IMR-90 (cell line): ENCODE measurements around the gene RBFOX1. TPM values are rescaled to one million over a fixed set of nuclear protein-coding genes. Genes with fewer than 3 reads are reported as not detected.

ENCODE experiments used
- ATAC-seq: fragments of 200-7000 bp; cut with Tn5 transposase; 2 replicates; pipeline ENCODE4 v1.9.1; 2020; ENCODE audit warnings: low read depth, mild to moderate bottlenecking, moderate library complexity
- BruUV-seq: library from RNA; stranded (reverse); fragments of 400-500 nt; replicated peaks from 2 replicates; lab custom pipeline; 2021; lab: Mats Ljungman, UMichigan
- CTCF ChIA-PET: fragments of 300-600 bp; formaldehyde crosslinking; extraction: SDS; loops from one replicate; lab custom pipeline; 2021; ENCODE audit warnings: antibody characterized with exemption; lab: Yijun Ruan, JAX
- POLR2A ChIA-PET: fragments of 300-600 bp; sonication (Branson Sonifier 250); formaldehyde crosslinking; loops from one replicate; lab custom pipeline; 2022; ENCODE audit warnings: antibody characterized with exemption; ENCODE audit not compliant: unreplicated experiment; lab: Charles Lee
- DNase-seq: peaks from one replicate; pipeline ENCODE4 v3.0.0; 2013
- H2AFZ ChIP-seq: replicated peaks from 2 replicates; pipeline ENCODE3; 2013; ENCODE audit warnings: low read length, mild to moderate bottlenecking; ENCODE audit not compliant: poor library complexity
- H2AK5ac ChIP-seq: 2 replicates; pipeline ENCODE4 v1.6.1; 2013; ENCODE audit warnings: low read depth, low read length, inconsistent platforms
- H2AK9ac ChIP-seq: replicated peaks from 2 replicates; pipeline ENCODE3; 2013; ENCODE audit warnings: mild to moderate bottlenecking, low read depth, low read length, moderate library complexity; ENCODE audit not compliant: poor library complexity
- H2BK120ac ChIP-seq: 2 replicates; pipeline ENCODE4 v1.6.1; 2013; ENCODE audit warnings: low read depth, low read length, inconsistent platforms
- H2BK15ac ChIP-seq: 3 replicates; pipeline ENCODE4 v1.6.1; 2013; ENCODE audit warnings: low read depth, low read length, inconsistent platforms
- H2BK20ac ChIP-seq: 2 replicates; pipeline ENCODE4 v1.6.1; 2013; ENCODE audit warnings: low read depth, mild to moderate bottlenecking, inconsistent platforms, low read length, moderate library complexity
- H2BK5ac ChIP-seq: 2 replicates; pipeline ENCODE4 v1.6.1; 2013; ENCODE audit warnings: mild to moderate bottlenecking, low read depth, low read length, inconsistent platforms; ENCODE audit not compliant: poor library complexity, severe bottlenecking
- H3K14ac ChIP-seq: replicated peaks from 2 replicates; pipeline ENCODE4 v1.6.1; 2013; ENCODE audit warnings: low read depth, low read length, inconsistent platforms
- H3K18ac ChIP-seq: 2 replicates; pipeline ENCODE4 v1.6.1; 2013; ENCODE audit warnings: low read depth, low read length, control low read depth
- H3K23ac ChIP-seq: 2 replicates; pipeline ENCODE4 v1.6.1; 2013; ENCODE audit warnings: low read depth, low read length, inconsistent platforms
- H3K27ac ChIP-seq: 2 replicates; pipeline ENCODE4 v1.5.1; 2013; ENCODE audit warnings: mild to moderate bottlenecking, control low read depth, low read length; ENCODE audit not compliant: insufficient read depth
- H3K27me3 ChIP-seq: 2 replicates; pipeline ENCODE4 v1.6.1; 2013; ENCODE audit warnings: low read length; ENCODE audit not compliant: control insufficient read depth, insufficient read depth
- H3K36me3 ChIP-seq: 2 replicates; pipeline ENCODE4 v1.6.1; 2013; ENCODE audit warnings: low read length, mixed read lengths; ENCODE audit not compliant: control insufficient read depth, insufficient read depth
- H3K4ac ChIP-seq: 2 replicates; pipeline ENCODE4 v1.6.1; 2013; ENCODE audit warnings: low read depth, low read length, inconsistent platforms
- H3K4me1 ChIP-seq: 2 replicates; pipeline ENCODE4 v1.6.1; 2013; ENCODE audit warnings: low read length, mixed read lengths; ENCODE audit not compliant: control insufficient read depth, insufficient read depth
- H3K4me2 ChIP-seq: 2 replicates; pipeline ENCODE4 v1.6.1; 2013; ENCODE audit warnings: low read depth, mild to moderate bottlenecking, control low read depth, low read length, moderate library complexity
- H3K4me3 ChIP-seq: 2 replicates; pipeline ENCODE4 v1.5.1; 2013; ENCODE audit warnings: low read depth, mild to moderate bottlenecking, control low read depth, low read length, moderate library complexity; ENCODE audit not compliant: insufficient read depth
- H3K56ac ChIP-seq: 2 replicates; pipeline ENCODE4 v1.6.1; 2013; ENCODE audit warnings: low read length, inconsistent platforms; ENCODE audit not compliant: insufficient read depth; ENCODE audit errors: extremely low read depth
- H3K79me1 ChIP-seq, 2 experiments: 2 replicates each; pipeline ENCODE4 v1.6.1; 2013; ENCODE audit warnings: low read length in 2 of 2, inconsistent platforms in 1 of 2, low read depth in 1 of 2
- H3K9ac ChIP-seq: 2 replicates; pipeline ENCODE4 v1.6.1; 2013; ENCODE audit warnings: low read depth, low read length, control low read depth
- H3K9me1 ChIP-seq: 2 replicates; pipeline ENCODE4 v1.6.1; 2013; ENCODE audit warnings: low read length, inconsistent platforms; ENCODE audit not compliant: insufficient read depth
- H3K9me3 ChIP-seq: 2 replicates; pipeline ENCODE4 v1.6.1; 2013; ENCODE audit warnings: low read length; ENCODE audit not compliant: control insufficient read depth, insufficient read depth
- H4K20me1 ChIP-seq: 2 replicates; pipeline ENCODE4 v1.6.1; 2013; ENCODE audit warnings: low read length, inconsistent platforms; ENCODE audit not compliant: insufficient read depth
- H4K5ac ChIP-seq: 2 replicates; pipeline ENCODE4 v1.6.1; 2013; ENCODE audit warnings: mild to moderate bottlenecking, low read depth, low read length, control low read depth
- H4K8ac ChIP-seq, 2 experiments: 2 replicates each; pipeline ENCODE4 v1.6.1; 2013; ENCODE audit warnings: low read depth in 2 of 2, low read length in 2 of 2, control low read depth in 1 of 2, inconsistent platforms in 1 of 2
- H4K91ac ChIP-seq: 2 replicates; pipeline ENCODE4 v1.6.1; 2013; ENCODE audit warnings: low read depth, low read length, inconsistent platforms; ENCODE audit not compliant: insufficient read depth
- BHLHE40 ChIP-seq: fragments of 150-350 bp; IDR thresholded peaks from 2 replicates; pipeline ENCODE4 v1.6.1; 2016; ENCODE audit warnings: mild to moderate bottlenecking, low read depth, low read length
- CTCF ChIP-seq: conservative IDR thresholded peaks from 2 replicates; pipeline ENCODE4 v1.5.1; 2012; ENCODE audit warnings: mild to moderate bottlenecking, low read depth, low read length, improper control_type of control experiment
- FOS ChIP-seq: fragments of 150-350 bp; IDR thresholded peaks from 2 replicates; pipeline ENCODE4 v1.6.1; 2016; ENCODE audit warnings: low read depth, low read length
- MAFK ChIP-seq: IDR thresholded peaks from 2 replicates; pipeline ENCODE4 v1.6.1; 2012; ENCODE audit warnings: low read depth, low read length, improper control_type of control experiment
- MAZ ChIP-seq: IDR thresholded peaks from 2 replicates; pipeline ENCODE4 v1.6.1; 2012; ENCODE audit warnings: low read depth, mild to moderate bottlenecking, low read length, improper control_type of control experiment, moderate library complexity, borderline replicate concordance
- MXI1 ChIP-seq: IDR thresholded peaks from 2 replicates; pipeline ENCODE4 v1.6.1; 2012; ENCODE audit warnings: low read depth, mild to moderate bottlenecking, low read length, moderate library complexity, borderline replicate concordance
- RFX5 ChIP-seq: IDR thresholded peaks from 2 replicates; pipeline ENCODE4 v1.8.0; 2012; ENCODE audit warnings: low read depth, mild to moderate bottlenecking, low read length, moderate library complexity
- WGBS, 2 experiments: methylation state at CpG; one replicate each; pipeline versions ENCODE4 v1.1.5 to v1.1.7; 2013; ENCODE audit warnings: missing lambda C conversion rate in 2 of 2; ENCODE audit not compliant: insufficient read length in 1 of 2; ENCODE audit errors: extremely low coverage in 2 of 2; 5-methylcytosine and 5-hydroxymethylcytosine counted together
- dilution Hi-C: fragments of 300-500 bp; cut with HindIII; formaldehyde crosslinking; loops from one replicate; pipeline ENCODE4 v1.14.3; 2018; ENCODE audit warnings: low sequenced_read_pairs; ENCODE audit not compliant: unreplicated experiment
- in situ Hi-C: fragments of 300-500 bp; cut with MboI; formaldehyde crosslinking; loops from 3 replicates; pipeline ENCODE4 v1.14.3; 2019; ENCODE audit warnings: low sequenced_read_pairs, inconsistent platforms, mixed read lengths
- intact Hi-C: fragments of 100-400 bp; cut with micrococcal nuclease; formaldehyde crosslinking; loops from 2 replicates; pipeline ENCODE4 v1.10.0; 2022
- polyA plus RNA-seq, 3 experiments: library from polyadenylated mRNA; depleted of rRNA; stranded (reverse); fragments of >200 nt; gene quantifications; 2 replicates each; pipeline ENCODE4 v1.2.3, GENCODE V29; 2012; ENCODE audit warnings: low replicate concordance in 1 of 3
- total RNA-seq: library from RNA; depleted of rRNA; stranded (reverse); fragments of >200 nt; gene quantifications from 2 replicates; pipeline ENCODE4 v1.2.3, GENCODE V29; 2012

The RBFOX1 gene
- total and polyA plus RNA-seq, 2 of the 4 experiments (the other 2 are of a cell fraction) = not detected

- TF ChIP-seq MAZ (no peak), FOS (no peak), CTCF (no peak), MXI1 (no peak), BHLHE40 (no peak), MAFK (no peak), RFX5 (no peak)
- no CpG with 5 or more reads among the region's 4 CpGs for WGBS, 2 experiments
- Histone ChIP-seq H3K14ac (no peak overlapping the region), H2BK5ac (no peak overlapping the region), H3K79me1 (no peaks in the 10 kb centered on the region), H2BK120ac (no peak overlapping the region), H3K36me3 (no peaks in the 10 kb centered on the region), H3K23ac (no peak overlapping the region), H3K4ac (no peak overlapping the region), H2AK9ac (no peak overlapping the region), H3K9me1 (no peaks in the 10 kb centered on the region), H3K4me3 (no peak overlapping the region), H2BK15ac (no peak overlapping the region), H3K9me3 (peaks cover 6% of the 10 kb centered on the region), H3K9ac (no peak overlapping the region), H2BK20ac (no peak overlapping the region), H3K56ac (no peak overlapping the region), H3K27me3 (no peaks in the 10 kb centered on the region), H4K20me1 (no peaks in the 10 kb centered on the region), H2AK5ac (no peak overlapping the region), H3K18ac (no peak overlapping the region), H3K27ac (no peak overlapping the region), H4K91ac (no peak overlapping the region), H3K4me1 (no peaks in the 10 kb centered on the region), H3K4me2 (no peak overlapping the region), H4K5ac (no peak overlapping the region), H4K8ac (no peak overlapping the region), H2AFZ (no peak overlapping the region)
- ATAC-seq (no peak), DNase-seq (no peak)
- ChIA-PET CTCF (no interaction called here), POLR2A (no interaction called here)
- in situ Hi-C loops = no loop called here
- dilution Hi-C loops = no loop called here
- intact Hi-C loops = no loop called here
- BruUV-seq = no TSS peak
Observed at GRCh38 chr16:7748522-7748921, 415.9 kb downstream of the RBFOX1 start.
